Thoracic aorta (tissue), 2 donors: Measurements from ENCODE around the gene ZNF451. TPM values are rescaled to one million over a fixed set of nuclear protein-coding genes. Genes with fewer than 3 reads are reported as not detected.

ENCODE experiments used
- ATAC-seq: fragments of 150-250 bp; one replicate; pipeline ENCODE4 v1.8.0; 2017; ENCODE audit warnings: low read depth; ENCODE audit not compliant: insufficient number of reproducible peaks, low FRiP score
- DNase-seq: peaks from one replicate; pipeline ENCODE4 v3.0.0-alpha.2; 2020; ENCODE audit warnings: low spot score
- H3K27ac ChIP-seq, 2 donors: fragments of 200-600 bp; sonication (generic); 1 replicate in 1 of 2; 2 replicates in 1 of 2; pipeline ENCODE4 v1.5.1; 2016; ENCODE audit warnings: mild to moderate bottlenecking in 2 of 2, moderate library complexity in 2 of 2
- H3K27me3 ChIP-seq: fragments of 200-600 bp; sonication (generic); replicated peaks from 2 replicates; pipeline ENCODE4 v1.6.0; 2016; ENCODE audit warnings: mild to moderate bottlenecking; ENCODE audit not compliant: insufficient read depth
- H3K36me3 ChIP-seq: fragments of 200-600 bp; sonication (generic); one replicate; pipeline ENCODE4 v1.5.1; 2016
- H3K4me1 ChIP-seq, 2 donors: fragments of 200-600 bp; sonication (generic); 1 replicate in 1 of 2; 2 replicates in 1 of 2; pipeline versions ENCODE4 v1.5.1 to v1.6.0; 2016; ENCODE audit warnings: low read depth in 2 of 2, mild to moderate bottlenecking in 1 of 2; ENCODE audit not compliant: control insufficient read depth in 1 of 2
- H3K4me3 ChIP-seq: fragments of 200-600 bp; sonication (generic); 2 replicates; pipeline ENCODE4 v1.5.1; 2016; ENCODE audit warnings: mild to moderate bottlenecking
- H3K9me3 ChIP-seq: fragments of 200-600 bp; sonication (generic); 2 replicates; pipeline ENCODE4 v1.5.1; 2016
- CTCF ChIP-seq: fragments of 200-600 bp; sonication (generic); IDR thresholded peaks from one replicate; pipeline ENCODE4 v1.5.1; 2019; ENCODE audit warnings: antibody characterized with exemption
- total RNA-seq, 2 donors: library from RNA; depleted of rRNA; stranded (reverse); fragments of >200 nt; gene quantifications; one replicate each; pipeline versions ENCODE4 v1.1.0 to v1.2.3, GENCODE V29; 2016

The ZNF451 gene
- total RNA-seq, 2 donors from 2014 or later, result 45.6 to 65.0 TPM

- no peak for ATAC-seq
Observed at GRCh38 chr6:57097596-57097995, 7.6 kb downstream of the ZNF451 start.

DNA sequence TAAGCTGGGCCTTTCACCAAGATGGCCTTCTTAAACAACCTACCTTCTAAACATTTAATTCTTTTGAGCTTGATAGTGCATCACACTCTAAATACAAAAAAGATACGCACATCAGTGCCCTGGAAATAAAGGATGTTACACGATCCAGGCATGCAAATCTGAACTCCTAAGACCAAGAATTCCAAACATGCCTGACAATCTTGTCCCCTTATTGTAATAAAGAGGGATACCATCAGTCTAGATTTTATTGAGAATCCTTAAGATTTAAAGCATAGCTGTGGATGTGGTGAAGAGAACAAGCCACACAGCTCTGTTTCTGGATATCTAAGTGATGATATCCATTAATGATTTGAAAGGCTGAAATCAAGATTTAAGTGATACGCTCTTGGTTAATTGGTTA, 13.0 kb downstream of the ZNF451 start:
- ATAC-seq, result no peak
- no peak overlapping the region for H3K27ac ChIP-seq

More at GRCh38 chr6:57097596-57097995, 7.6 kb downstream of the ZNF451 start:
- no peaks in the 10 kb centered on the region for H3K27me3 ChIP-seq
- DNase-seq, result no peak
- peaks cover 36% of the 10 kb centered on the region for H3K36me3 ChIP-seq
- H3K27ac ChIP-seq, result no peak overlapping the region
- H3K4me3 ChIP-seq, result no peak overlapping the region
- H3K9me3 ChIP-seq, result no peaks in the 10 kb centered on the region
- no peak for TF ChIP-seq CTCF
- H3K4me1 ChIP-seq, result peaks cover 17 to 19% of the 10 kb centered on the region in 2 donors

GRCh38 chr6:57104336-57104735, 14.3 kb downstream of the ZNF451 start:
- ATAC-seq (no peak), DNase-seq (no peak)
- H3K27me3 ChIP-seq, result no peaks in the 10 kb centered on the region
- H3K36me3 ChIP-seq, result peaks cover 35% of the 10 kb centered on the region
- no peaks in the 10 kb centered on the region for H3K4me1 ChIP-seq
- no peak for TF ChIP-seq CTCF
- no peak overlapping the region for H3K27ac ChIP-seq
- no peaks in the 10 kb centered on the region for H3K9me3 ChIP-seq
- H3K4me3 ChIP-seq, result no peak overlapping the region

More for the DNA sequence above, 13.0 kb downstream of the ZNF451 start:
- Histone ChIP-seq H3K27me3 (no peaks in the 10 kb centered on the region), H3K4me1 (no peaks in the 10 kb centered on the region), H3K9me3 (no peaks in the 10 kb centered on the region), H3K4me3 (no peak overlapping the region), H3K36me3 (peaks cover 40% of the 10 kb centered on the region)
- no peak for DNase-seq
- TF ChIP-seq CTCF, result no peak

- peaks cover 0 to 3% of the 10 kb centered on the region in 2 donors for H3K4me1 ChIP-seq
- no peaks in the 10 kb centered on the region for H3K9me3 ChIP-seq
- H3K27ac ChIP-seq, result no peak overlapping the region
- TF ChIP-seq CTCF, result no peak
- H3K4me3 ChIP-seq, result no peak overlapping the region
- H3K27me3 ChIP-seq, result no peaks in the 10 kb centered on the region
- H3K36me3 ChIP-seq, result peaks cover 10% of the 10 kb centered on the region
- no peak for ATAC-seq
- no peak for DNase-seq
Observed at GRCh38 chr6:57106990-57107389, 17.0 kb downstream of the ZNF451 start.

- H3K27me3 ChIP-seq, result no peaks in the 10 kb centered on the region
- H3K4me1 ChIP-seq, result peaks cover 0 to 3% of the 10 kb centered on the region in 2 donors
- H3K27ac ChIP-seq, result no peak overlapping the region
- no peak overlapping the region for H3K4me3 ChIP-seq
- no peaks in the 10 kb centered on the region for H3K36me3 ChIP-seq
- ATAC-seq (no peak), DNase-seq (no peak)
- no peak for TF ChIP-seq CTCF
- H3K9me3 ChIP-seq, result no peaks in the 10 kb centered on the region
Observed at GRCh38 chr6:57108691-57109090, 18.7 kb downstream of the ZNF451 start.
